Testis (tissue), 2 donors: Measurements from ENCODE around the gene CACNA1D.

Source experiments
- CTCF ChIP-seq, 3 experiments: fragments of 450-650 bp in 2 of 3; fragments of 200-600 bp in 1 of 3; sonication (generic) in 1 of 3; IDR thresholded peaks; one replicate each; pipeline ENCODE4 v1.5.1; 2016 to 2019; ENCODE audit warnings: antibody characterized with exemption in 3 of 3, mild to moderate bottlenecking in 2 of 3, moderate library complexity in 1 of 3
- POLR2A ChIP-seq: fragments of 450-650 bp; IDR thresholded peaks from one replicate; pipeline ENCODE4 v1.6.1; 2017; ENCODE audit warnings: antibody characterized with exemption, mild to moderate bottlenecking, moderate library complexity

GRCh38 chr3:53498806-53499641 is 4.6 kb downstream of the CACNA1D start:
- TF ChIP-seq CTCF (IDR thresholded peaks at IDR 0.05) (no peak), POLR2A (no peak)
